Measurements from ENCODE around the gene CDH4. TPM values are rescaled to one million over a fixed set of nuclear protein-coding genes. Genes with fewer than 3 reads are reported as not detected.
A peak's percentile ranks its signal among the peaks of the same experiment; 100 is the strongest.

The CDH4 gene
- total RNA-seq, 1 donor from 2014 or later, result 2.9 TPM

DNA sequence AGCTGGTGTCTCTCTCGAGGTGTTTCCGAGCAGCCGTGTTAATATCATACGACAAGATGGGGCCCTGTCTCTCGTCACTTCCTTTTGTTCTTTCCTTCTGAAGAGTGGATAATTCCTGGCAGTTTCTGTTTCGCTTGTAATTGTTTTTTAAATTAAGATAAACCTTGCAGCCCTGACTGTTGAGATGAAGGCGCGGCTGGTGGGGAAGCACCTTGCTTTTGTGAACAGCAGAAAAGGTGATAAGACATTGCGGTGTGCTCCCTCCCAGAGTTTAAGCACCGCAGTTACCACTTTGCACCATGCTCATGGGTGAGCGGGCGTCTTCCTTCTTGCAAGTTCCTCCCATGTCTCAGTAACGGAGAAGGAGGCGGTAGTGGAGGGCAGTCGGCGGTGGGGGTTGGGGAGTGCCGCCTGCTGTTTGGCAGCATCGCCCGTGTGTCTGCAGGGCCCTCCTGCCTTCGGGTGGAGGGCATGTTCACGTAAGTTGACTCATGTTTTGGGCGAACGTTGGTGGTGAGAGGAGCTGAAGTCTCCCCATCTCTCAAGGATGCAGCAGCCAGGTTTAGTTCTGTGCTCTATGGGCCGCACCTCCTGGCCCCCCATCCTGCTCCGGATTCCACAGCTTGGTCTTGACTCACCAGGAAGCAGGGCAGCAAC lies 467.8 kb downstream of the CDH4 start:
- Mint-ChIP-seq H3K27ac (peak overlapping the region; percentile 44), H3K4me3 (no peak overlapping the region), H3K9me3 (peaks cover 7% of the 10 kb centered on the region), H3K36me3 (no peaks in the 10 kb centered on the region), H3K4me1 (peaks cover 13% of the 10 kb centered on the region), H3K27me3 (ENCODE audit: insufficient read depth, low read depth) (peaks cover 7% of the 10 kb centered on the region)
- TF ChIP-seq EZH2phosphoT487 (IDR thresholded peaks at IDR 0.05), result no peak
- no peak for TF ChIP-seq CTCF (IDR thresholded peaks at IDR 0.05)
- no peak for TF ChIP-seq EZH2 (IDR thresholded peaks at IDR 0.05)
- Histone ChIP-seq H3K4me2 (peak overlapping the region; percentile 49), H3K27me3 (peaks cover 12% of the 10 kb centered on the region), H4K20me1 (ENCODE audit: low read depth) (no peaks in the 10 kb centered on the region), H3K36me3 (no peaks in the 10 kb centered on the region), H2AFZ (replicated peaks) (peak overlapping the region; percentile 26), H3K9me3 (ENCODE audit: low read depth) (no peaks in the 10 kb centered on the region), H3F3A (ENCODE audit: low read depth) (no peaks in the 10 kb centered on the region), H3K27ac (no peak overlapping the region), H3K4me3 (no peak overlapping the region), H3K79me2 (ENCODE audit: low read depth) (no peaks in the 10 kb centered on the region), H3K4me1 (peaks cover 14% of the 10 kb centered on the region), H3K9ac (no peak overlapping the region)
- peak; percentile 26 for DNase-seq (ENCODE audit: low spot score)

- TF ChIP-seq EZH2phosphoT487 (IDR thresholded peaks at IDR 0.05), result no peak
- TF ChIP-seq CTCF (IDR thresholded peaks at IDR 0.05), result no peak
- no peak for TF ChIP-seq EZH2 (IDR thresholded peaks at IDR 0.05)
- Histone ChIP-seq H3K79me2 (ENCODE audit: low read depth) (no peaks in the 10 kb centered on the region), H3K27me3 (peaks cover 12% of the 10 kb centered on the region), H2AFZ (replicated peaks) (no peak overlapping the region), H3K4me3 (no peak overlapping the region), H3K4me2 (no peak overlapping the region), H3K27ac (no peak overlapping the region), H3K9me3 (ENCODE audit: low read depth) (no peaks in the 10 kb centered on the region), H3K9ac (no peak overlapping the region), H3K36me3 (no peaks in the 10 kb centered on the region), H3K4me1 (peaks cover 14% of the 10 kb centered on the region), H3F3A (ENCODE audit: low read depth) (no peaks in the 10 kb centered on the region), H4K20me1 (ENCODE audit: low read depth) (no peaks in the 10 kb centered on the region)
- Mint-ChIP-seq H3K9me3 (peaks cover 3% of the 10 kb centered on the region), H3K4me3 (no peak overlapping the region), H3K27me3 (ENCODE audit: insufficient read depth, low read depth) (peaks cover 7% of the 10 kb centered on the region), H3K4me1 (peaks cover 13% of the 10 kb centered on the region), H3K27ac (no peak overlapping the region), H3K36me3 (no peaks in the 10 kb centered on the region)
- no peak for DNase-seq (ENCODE audit: low spot score)
Observed at GRCh38 chr20:61720348-61720696, 468.3 kb downstream of the CDH4 start.

DNA sequence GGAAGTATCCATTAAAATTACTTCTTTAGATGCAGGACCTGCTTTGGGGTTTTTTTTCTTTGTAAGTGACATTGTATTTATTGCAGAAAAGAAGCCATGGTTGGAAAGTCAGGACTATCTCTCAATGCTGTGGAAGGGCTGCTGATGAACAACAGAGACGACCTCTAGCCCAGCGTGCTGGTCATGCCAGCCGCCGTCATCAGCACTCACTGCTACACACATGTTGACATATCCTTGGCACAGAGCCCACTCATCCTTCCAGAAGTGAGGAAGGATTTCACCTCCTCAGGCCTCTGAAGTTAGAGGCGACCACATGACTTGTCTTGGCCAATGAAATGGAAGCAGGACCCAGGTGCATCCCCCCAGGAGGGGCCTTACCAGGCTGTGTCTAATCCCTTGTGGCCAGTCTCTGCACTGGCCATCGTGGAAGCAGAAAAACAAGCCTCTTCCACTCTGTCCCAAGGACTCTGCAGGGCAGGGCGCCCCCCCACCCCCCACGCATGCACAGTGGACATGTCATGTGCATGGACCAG lies 470.2 kb downstream of the CDH4 start:
- Histone ChIP-seq H3K9me3 (ENCODE audit: low read depth) (no peaks in the 10 kb centered on the region), H3K4me1 (peaks cover 14% of the 10 kb centered on the region), H3K27me3 (peaks cover 12% of the 10 kb centered on the region), H3K36me3 (no peaks in the 10 kb centered on the region), H3K9ac (no peak overlapping the region), H4K20me1 (ENCODE audit: low read depth) (no peaks in the 10 kb centered on the region), H3K4me2 (no peak overlapping the region), H3K79me2 (ENCODE audit: low read depth) (no peaks in the 10 kb centered on the region), H2AFZ (replicated peaks) (no peak overlapping the region), H3K27ac (no peak overlapping the region), H3F3A (ENCODE audit: low read depth) (no peaks in the 10 kb centered on the region), H3K4me3 (no peak overlapping the region)
- TF ChIP-seq EZH2 (IDR thresholded peaks at IDR 0.05), result no peak
- TF ChIP-seq EZH2phosphoT487 (IDR thresholded peaks at IDR 0.05), result no peak
- TF ChIP-seq CTCF (IDR thresholded peaks at IDR 0.05), result no peak
- peaks cover 7% of the 10 kb centered on the region for H3K27me3 Mint-ChIP-seq (ENCODE audit: insufficient read depth, low read depth)
- H3K4me1 Mint-ChIP-seq, result peaks cover 13% of the 10 kb centered on the region
- DNase-seq (ENCODE audit: low spot score), result no peak
- no peak overlapping the region for H3K4me3 Mint-ChIP-seq
- H3K27ac Mint-ChIP-seq, result peak overlapping the region; percentile 12
- no peaks in the 10 kb centered on the region for H3K9me3 Mint-ChIP-seq
- no peaks in the 10 kb centered on the region for H3K36me3 Mint-ChIP-seq

Data from neural progenitor cell (in vitro differentiated cells).